HEK293T (cell line): ENCODE measurements around the gene PTGFR.

Source experiments
- CTCF ChIA-PET: fragments of 350-600 bp; formaldehyde crosslinking; extraction: SDS; loops from one replicate; lab custom pipeline; 2021; ENCODE audit warnings: antibody characterized with exemption, inconsistent platforms; lab: Yijun Ruan, JAX
- POLR2A ChIA-PET: fragments of 350-600 bp; formaldehyde crosslinking; extraction: SDS; loops from one replicate; lab custom pipeline; 2020; ENCODE audit warnings: antibody characterized with exemption, inconsistent platforms; lab: Yijun Ruan, JAX
- DNase-seq: peaks from one replicate; pipeline ENCODE4 v3.0.0; 2012; ENCODE audit warnings: mixed read lengths; ENCODE audit errors: extremely low spot score
- ARNT ChIP-seq: fragments of 450-650 bp; IDR thresholded peaks from 2 replicates; pipeline ENCODE4 v1.6.1; 2017; ENCODE audit warnings: mild to moderate bottlenecking
- BHLHE40 ChIP-seq: fragments of 450-650 bp; IDR thresholded peaks from 2 replicates; pipeline ENCODE4 v1.6.1; 2016; ENCODE audit warnings: mild to moderate bottlenecking, moderate library complexity, borderline replicate concordance
- CTBP1 ChIP-seq: fragments of 450-650 bp; IDR thresholded peaks from 2 replicates; pipeline ENCODE4 v1.6.1; 2016; ENCODE audit warnings: borderline replicate concordance
- ELF4 ChIP-seq: fragments of 450-650 bp; IDR thresholded peaks from 2 replicates; pipeline ENCODE4 v1.6.1; 2017; ENCODE audit warnings: antibody characterized with exemption
- FOXA1 ChIP-seq: fragments of 450-650 bp; IDR thresholded peaks from 2 replicates; pipeline ENCODE4 v1.6.1; 2016; ENCODE audit warnings: mild to moderate bottlenecking
- FOXK2 ChIP-seq: fragments of 450-650 bp; IDR thresholded peaks from 2 replicates; pipeline ENCODE4 v1.6.1; 2016; ENCODE audit warnings: mild to moderate bottlenecking
- FOXM1 ChIP-seq: fragments of 450-650 bp; IDR thresholded peaks from 2 replicates; pipeline ENCODE4 v1.6.1; 2017; ENCODE audit warnings: mild to moderate bottlenecking, borderline replicate concordance
- HDGF ChIP-seq: fragments of 450-650 bp; IDR thresholded peaks from 2 replicates; pipeline ENCODE4 v1.6.1; 2017; ENCODE audit warnings: antibody characterized with exemption, borderline replicate concordance
- L3MBTL2 ChIP-seq: fragments of 450-650 bp; conservative IDR thresholded peaks from 2 replicates; pipeline ENCODE4 v1.6.1; 2016; ENCODE audit warnings: mild to moderate bottlenecking
- LEF1 ChIP-seq: fragments of 450-650 bp; IDR thresholded peaks from 2 replicates; pipeline ENCODE4 v1.6.1; 2017; ENCODE audit warnings: mild to moderate bottlenecking, borderline replicate concordance
- NFRKB ChIP-seq: fragments of 450-650 bp; IDR thresholded peaks from 2 replicates; pipeline ENCODE4 v1.6.1; 2016; ENCODE audit warnings: mild to moderate bottlenecking, moderate library complexity
- PKNOX1 ChIP-seq: fragments of 450-650 bp; IDR thresholded peaks from 2 replicates; pipeline ENCODE4 v1.6.1; 2016
- SP1 ChIP-seq: fragments of 450-650 bp; IDR thresholded peaks from 2 replicates; pipeline ENCODE4 v1.6.1; 2017
- SUZ12 ChIP-seq: fragments of 450-650 bp; IDR thresholded peaks from 2 replicates; pipeline ENCODE4 v1.6.1; 2016; ENCODE audit warnings: mild to moderate bottlenecking
- TARDBP ChIP-seq: fragments of 450-650 bp; IDR thresholded peaks from 2 replicates; pipeline ENCODE4 v1.6.1; 2016
- ZNF384 ChIP-seq: fragments of 450-650 bp; IDR thresholded peaks from 2 replicates; pipeline ENCODE4 v1.6.1; 2016

PTGFR gene

GRCh38 chr1:78492386-78492950 is 1.7 kb downstream of the PTGFR start:
- POLR2A ChIA-PET = no interaction called here
- TF ChIP-seq FOXM1 = no peak
- TF ChIP-seq PKNOX1 = 0 out of 2 replicates have a peak, but pooled peaks have one; percentile 5
- no peak for DNase-seq
- CTCF ChIA-PET = no interaction called here

DNA sequence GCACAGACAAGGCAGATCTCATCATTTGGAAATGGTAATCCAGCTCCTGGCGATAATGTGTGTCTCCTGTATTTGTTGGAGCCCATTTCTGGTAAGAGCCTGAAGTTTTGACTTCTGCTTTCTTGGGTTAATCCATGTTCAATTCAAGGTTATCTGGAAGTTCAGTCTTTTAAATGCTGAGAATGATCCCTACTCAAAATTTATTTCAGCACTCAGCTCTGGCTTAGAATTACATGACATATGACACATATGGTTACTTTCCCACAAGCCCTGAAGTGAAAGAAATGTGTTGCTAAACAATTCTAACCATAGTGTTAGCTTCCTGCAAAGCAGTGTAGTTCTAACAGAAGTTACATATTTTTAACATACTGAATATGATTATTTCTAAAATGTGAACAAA is 2.7 kb downstream of the PTGFR start:
- TF ChIP-seq CTBP1 (no peak), FOXM1 (no peak), ELF4 (no peak), LEF1 (no peak), ARNT (no peak), PKNOX1 (no peak), FOXK2 (no peak), TARDBP (no peak), SUZ12 (no peak), FOXA1 (no peak), BHLHE40 (no peak), HDGF (no peak), SP1 (no peak), NFRKB (no peak), L3MBTL2 (no peak), ZNF384 (no peak)
- CTCF ChIA-PET = no interaction called here
- POLR2A ChIA-PET = no interaction called here
- DNase-seq = no peak

- CTCF ChIA-PET = no interaction called here
- DNase-seq = no peak
- TF ChIP-seq NFRKB (no peak), BHLHE40 (no peak), TARDBP (no peak), FOXK2 (no peak), LEF1 (no peak), ELF4 (no peak), L3MBTL2 (no peak), FOXA1 (no peak), ZNF384 (no peak), CTBP1 (no peak), SUZ12 (no peak), SP1 (no peak)
- POLR2A ChIA-PET = no interaction called here
These were observed 6.4 kb downstream of the PTGFR start for GRCh38 chr1:78497201-78497600.

DNA sequence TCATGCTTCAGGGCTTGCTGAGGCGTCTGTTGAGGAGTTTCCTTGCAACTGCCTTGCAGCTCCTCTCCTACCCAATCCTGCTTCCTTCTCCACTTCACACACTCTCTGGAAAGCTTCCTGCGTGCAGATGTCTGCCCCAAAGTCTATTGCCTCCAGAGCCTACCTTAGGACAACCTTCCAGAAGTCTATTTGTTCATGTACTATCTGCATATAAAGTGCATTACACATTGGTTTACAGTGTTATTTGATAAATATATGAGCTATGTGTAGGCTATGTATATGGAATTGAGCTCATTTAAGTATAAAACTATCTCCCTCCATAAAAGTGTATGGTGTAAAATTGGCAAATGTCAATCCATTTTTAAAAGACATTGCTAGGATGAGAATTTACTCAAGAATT is 9.8 kb downstream of the PTGFR start:
- TF ChIP-seq FOXM1 (no peak), TARDBP (no peak)
- no peak for DNase-seq
- POLR2A ChIA-PET = no interaction called here
- CTCF ChIA-PET = no interaction called here

- no peak for TF ChIP-seq SUZ12
- CTCF ChIA-PET = no interaction called here
- DNase-seq = no peak
- POLR2A ChIA-PET = no interaction called here
These were observed 10.4 kb downstream of the PTGFR start for GRCh38 chr1:78501203-78501602.

- no peak for DNase-seq
- POLR2A ChIA-PET = no interaction called here
- TF ChIP-seq ELF4 (no peak), L3MBTL2 (no peak), ARNT (no peak), SP1 (no peak), FOXM1 (no peak), FOXK2 (no peak), BHLHE40 (no peak), NFRKB (no peak), CTBP1 (no peak), TARDBP (no peak), ZNF384 (no peak), HDGF (no peak), PKNOX1 (no peak), SUZ12 (no peak), LEF1 (no peak), FOXA1 (no peak)
- CTCF ChIA-PET = no interaction called here
These were observed 20.6 kb downstream of the PTGFR start for GRCh38 chr1:78511334-78511733.

DNA sequence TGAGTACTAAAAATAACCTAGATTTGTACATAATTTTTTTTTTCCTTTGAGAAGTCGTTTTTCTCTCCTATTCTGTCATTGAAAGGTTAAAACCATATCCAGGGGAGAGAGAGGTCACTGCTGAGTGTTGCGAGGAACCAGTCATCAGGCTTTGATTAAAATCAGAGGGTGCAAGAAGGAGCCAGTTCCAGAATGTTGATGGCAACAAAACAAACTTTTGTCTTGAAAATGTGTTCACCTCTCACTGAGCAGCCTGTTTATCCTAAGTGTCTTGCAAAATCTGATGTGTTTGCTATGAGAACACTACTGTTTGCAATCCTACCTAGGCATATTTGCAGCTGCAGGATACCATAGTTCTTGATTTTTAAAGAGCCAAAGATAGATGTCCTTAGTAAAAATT is 25.9 kb downstream of the PTGFR start:
- ChIA-PET CTCF (no interaction called here), POLR2A (no interaction called here)
- no peak for DNase-seq
- TF ChIP-seq CTBP1 (no peak), PKNOX1 (no peak), LEF1 (no peak), ARNT (no peak), BHLHE40 (no peak), TARDBP (no peak), FOXA1 (no peak), ZNF384 (no peak), FOXK2 (no peak), FOXM1 (no peak), SUZ12 (no peak), HDGF (no peak)
